ENCODE measurements around the gene DDX27. TPM values are rescaled to one million over a fixed set of nuclear protein-coding genes. Genes with fewer than 3 reads are reported as not detected.

Gene DDX27
- total and polyA plus RNA-seq, 2 of the 13 experiments (the other 11 are each of a cell fraction or from before 2014, with no cell fraction given), result 42.6 to 72.8 TPM

DNA sequence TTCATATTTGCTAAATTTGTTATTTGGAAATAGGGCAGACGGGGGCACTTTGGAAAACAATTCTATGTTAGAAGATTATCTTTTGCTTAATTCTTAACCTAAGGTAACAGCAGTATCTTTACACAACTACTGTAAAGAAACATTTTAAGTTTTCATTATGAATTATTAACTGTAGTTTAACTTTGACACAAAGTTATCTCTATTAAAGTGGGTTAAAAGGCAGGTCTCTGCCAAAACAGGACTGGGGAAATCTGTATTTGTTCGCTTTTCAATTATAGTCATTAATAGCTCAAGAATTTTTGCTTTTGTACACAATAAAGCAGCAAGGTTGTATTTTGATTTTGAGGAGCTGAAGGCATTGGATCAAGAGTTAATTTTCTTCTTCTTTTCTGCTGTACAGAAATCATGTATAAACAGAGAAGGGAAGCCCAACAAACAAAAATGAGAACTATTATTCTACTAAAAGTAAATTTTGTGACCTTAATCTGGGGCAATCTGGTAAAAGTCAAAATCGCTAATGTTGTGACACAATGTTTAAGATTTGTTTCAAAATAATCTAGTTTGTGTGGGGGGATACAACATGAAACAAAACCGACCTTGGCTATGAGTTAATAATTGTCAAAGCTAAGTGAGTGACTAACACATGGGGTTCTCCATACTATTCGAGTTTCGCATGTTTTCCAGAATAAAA, 34.0 kb upstream of the DDX27 start (continued):
- 0 out of 2 replicates have a peak, but pooled peaks have one; percentile 44 for TF ChIP-seq ZFAT (CRISPR knock-in tag; conservative IDR thresholded peaks at IDR 0.05)
- TF ChIP-seq, protein P1, sequence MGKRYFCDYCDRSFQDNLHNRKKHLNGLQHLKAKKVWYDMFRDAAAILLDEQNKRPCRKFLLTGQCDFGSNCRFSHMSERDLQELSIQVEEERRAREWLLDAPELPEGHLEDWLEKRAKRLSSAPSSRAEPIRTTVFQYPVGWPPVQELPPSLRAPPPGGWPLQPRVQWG (CRISPR knock-in tag; IDR thresholded peaks at IDR 0.05; ENCODE audit: borderline replicate concordance, low read depth), result no peak
- no peak for TF ChIP-seq PTBP1 (IDR thresholded peaks at IDR 0.05; ENCODE audit: low read depth, low read length, poor library complexity, severe bottlenecking)
- TF ChIP-seq, protein P2, sequence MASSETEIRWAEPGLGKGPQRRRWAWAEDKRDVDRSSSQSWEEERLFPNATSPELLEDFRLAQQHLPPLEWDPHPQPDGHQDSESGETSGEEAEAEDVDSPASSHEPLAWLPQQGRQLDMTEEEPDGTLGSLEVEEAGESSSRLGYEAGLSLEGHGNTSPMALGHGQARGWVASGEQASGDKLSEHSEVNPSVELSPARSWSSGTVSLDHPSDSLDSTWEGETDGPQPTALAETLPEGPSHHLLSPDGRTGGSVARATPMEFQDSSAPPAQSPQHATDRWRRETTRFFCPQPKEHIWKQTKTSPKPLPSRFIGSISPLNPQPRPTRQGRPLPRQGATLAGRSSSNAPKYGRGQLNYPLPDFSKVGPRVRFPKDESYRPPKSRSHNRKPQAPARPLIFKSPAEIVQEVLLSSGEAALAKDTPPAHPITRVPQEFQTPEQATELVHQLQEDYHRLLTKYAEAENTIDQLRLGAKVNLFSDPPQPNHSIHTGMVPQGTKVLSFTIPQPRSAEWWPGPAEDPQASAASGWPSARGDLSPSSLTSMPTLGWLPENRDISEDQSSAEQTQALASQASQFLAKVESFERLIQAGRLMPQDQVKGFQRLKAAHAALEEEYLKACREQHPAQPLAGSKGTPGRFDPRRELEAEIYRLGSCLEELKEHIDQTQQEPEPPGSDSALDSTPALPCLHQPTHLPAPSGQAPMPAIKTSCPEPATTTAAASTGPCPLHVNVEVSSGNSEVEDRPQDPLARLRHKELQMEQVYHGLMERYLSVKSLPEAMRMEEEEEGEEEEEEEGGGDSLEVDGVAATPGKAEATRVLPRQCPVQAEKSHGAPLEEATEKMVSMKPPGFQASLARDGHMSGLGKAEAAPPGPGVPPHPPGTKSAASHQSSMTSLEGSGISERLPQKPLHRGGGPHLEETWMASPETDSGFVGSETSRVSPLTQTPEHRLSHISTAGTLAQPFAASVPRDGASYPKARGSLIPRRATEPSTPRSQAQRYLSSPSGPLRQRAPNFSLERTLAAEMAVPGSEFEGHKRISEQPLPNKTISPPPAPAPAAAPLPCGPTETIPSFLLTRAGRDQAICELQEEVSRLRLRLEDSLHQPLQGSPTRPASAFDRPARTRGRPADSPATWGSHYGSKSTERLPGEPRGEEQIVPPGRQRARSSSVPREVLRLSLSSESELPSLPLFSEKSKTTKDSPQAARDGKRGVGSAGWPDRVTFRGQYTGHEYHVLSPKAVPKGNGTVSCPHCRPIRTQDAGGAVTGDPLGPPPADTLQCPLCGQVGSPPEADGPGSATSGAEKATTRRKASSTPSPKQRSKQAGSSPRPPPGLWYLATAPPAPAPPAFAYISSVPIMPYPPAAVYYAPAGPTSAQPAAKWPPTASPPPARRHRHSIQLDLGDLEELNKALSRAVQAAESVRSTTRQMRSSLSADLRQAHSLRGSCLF (CRISPR knock-in tag; IDR thresholded peaks at IDR 0.05; ENCODE audit: borderline replicate concordance), result no peak
- TF ChIP-seq, protein P3, sequence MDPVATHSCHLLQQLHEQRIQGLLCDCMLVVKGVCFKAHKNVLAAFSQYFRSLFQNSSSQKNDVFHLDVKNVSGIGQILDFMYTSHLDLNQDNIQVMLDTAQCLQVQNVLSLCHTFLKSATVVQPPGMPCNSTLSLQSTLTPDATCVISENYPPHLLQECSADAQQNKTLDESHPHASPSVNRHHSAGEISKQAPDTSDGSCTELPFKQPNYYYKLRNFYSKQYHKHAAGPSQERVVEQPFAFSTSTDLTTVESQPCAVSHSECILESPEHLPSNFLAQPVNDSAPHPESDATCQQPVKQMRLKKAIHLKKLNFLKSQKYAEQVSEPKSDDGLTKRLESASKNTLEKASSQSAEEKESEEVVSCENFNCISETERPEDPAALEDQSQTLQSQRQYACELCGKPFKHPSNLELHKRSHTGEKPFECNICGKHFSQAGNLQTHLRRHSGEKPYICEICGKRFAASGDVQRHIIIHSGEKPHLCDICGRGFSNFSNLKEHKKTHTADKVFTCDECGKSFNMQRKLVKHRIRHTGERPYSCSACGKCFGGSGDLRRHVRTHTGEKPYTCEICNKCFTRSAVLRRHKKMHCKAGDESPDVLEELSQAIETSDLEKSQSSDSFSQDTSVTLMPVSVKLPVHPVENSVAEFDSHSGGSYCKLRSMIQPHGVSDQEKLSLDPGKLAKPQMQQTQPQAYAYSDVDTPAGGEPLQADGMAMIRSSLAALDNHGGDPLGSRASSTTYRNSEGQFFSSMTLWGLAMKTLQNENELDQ (CRISPR knock-in tag; IDR thresholded peaks at IDR 0.05; ENCODE audit: borderline replicate concordance), result no peak
- TF ChIP-seq DNMT1 (CRISPR knock-in tag; IDR thresholded peaks at IDR 0.05), result no peak
- TF ChIP-seq, protein P4, sequence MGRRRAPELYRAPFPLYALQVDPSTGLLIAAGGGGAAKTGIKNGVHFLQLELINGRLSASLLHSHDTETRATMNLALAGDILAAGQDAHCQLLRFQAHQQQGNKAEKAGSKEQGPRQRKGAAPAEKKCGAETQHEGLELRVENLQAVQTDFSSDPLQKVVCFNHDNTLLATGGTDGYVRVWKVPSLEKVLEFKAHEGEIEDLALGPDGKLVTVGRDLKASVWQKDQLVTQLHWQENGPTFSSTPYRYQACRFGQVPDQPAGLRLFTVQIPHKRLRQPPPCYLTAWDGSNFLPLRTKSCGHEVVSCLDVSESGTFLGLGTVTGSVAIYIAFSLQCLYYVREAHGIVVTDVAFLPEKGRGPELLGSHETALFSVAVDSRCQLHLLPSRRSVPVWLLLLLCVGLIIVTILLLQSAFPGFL (CRISPR knock-in tag; IDR thresholded peaks at IDR 0.05), result no peak
- no peak for TF ChIP-seq ZNF253 (CRISPR knock-in tag; IDR thresholded peaks at IDR 0.05; ENCODE audit: borderline replicate concordance)
- no peak for TF ChIP-seq ZFP41 (CRISPR knock-in tag; IDR thresholded peaks at IDR 0.05; ENCODE audit: borderline replicate concordance)
- TF ChIP-seq SP2 (CRISPR knock-in tag; IDR thresholded peaks at IDR 0.05), result no peak
- no peak for TF ChIP-seq ZNF773 (CRISPR knock-in tag; IDR thresholded peaks at IDR 0.05; ENCODE audit: borderline replicate concordance)
- no peak for TF ChIP-seq MAF1 (CRISPR knock-in tag; IDR thresholded peaks at IDR 0.05; ENCODE audit: borderline replicate concordance)
- TF ChIP-seq, protein P5, sequence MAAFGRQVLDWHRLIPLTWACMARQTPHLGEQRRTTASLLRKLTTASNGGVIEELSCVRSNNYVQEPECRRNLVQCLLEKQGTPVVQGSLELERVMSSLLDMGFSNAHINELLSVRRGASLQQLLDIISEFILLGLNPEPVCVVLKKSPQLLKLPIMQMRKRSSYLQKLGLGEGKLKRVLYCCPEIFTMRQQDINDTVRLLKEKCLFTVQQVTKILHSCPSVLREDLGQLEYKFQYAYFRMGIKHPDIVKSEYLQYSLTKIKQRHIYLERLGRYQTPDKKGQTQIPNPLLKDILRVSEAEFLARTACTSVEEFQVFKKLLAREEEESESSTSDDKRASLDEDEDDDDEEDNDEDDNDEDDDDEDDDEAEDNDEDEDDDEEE (CRISPR knock-in tag; IDR thresholded peaks at IDR 0.05), result no peak
- TF ChIP-seq ZNF746 (CRISPR knock-in tag; IDR thresholded peaks at IDR 0.05), result no peak
- no peak for TF ChIP-seq SCMH1 (CRISPR knock-in tag; IDR thresholded peaks at IDR 0.05; ENCODE audit: borderline replicate concordance)
- no peak for TF ChIP-seq TBP (CRISPR knock-in tag; IDR thresholded peaks at IDR 0.05)
- TF ChIP-seq, protein P6, sequence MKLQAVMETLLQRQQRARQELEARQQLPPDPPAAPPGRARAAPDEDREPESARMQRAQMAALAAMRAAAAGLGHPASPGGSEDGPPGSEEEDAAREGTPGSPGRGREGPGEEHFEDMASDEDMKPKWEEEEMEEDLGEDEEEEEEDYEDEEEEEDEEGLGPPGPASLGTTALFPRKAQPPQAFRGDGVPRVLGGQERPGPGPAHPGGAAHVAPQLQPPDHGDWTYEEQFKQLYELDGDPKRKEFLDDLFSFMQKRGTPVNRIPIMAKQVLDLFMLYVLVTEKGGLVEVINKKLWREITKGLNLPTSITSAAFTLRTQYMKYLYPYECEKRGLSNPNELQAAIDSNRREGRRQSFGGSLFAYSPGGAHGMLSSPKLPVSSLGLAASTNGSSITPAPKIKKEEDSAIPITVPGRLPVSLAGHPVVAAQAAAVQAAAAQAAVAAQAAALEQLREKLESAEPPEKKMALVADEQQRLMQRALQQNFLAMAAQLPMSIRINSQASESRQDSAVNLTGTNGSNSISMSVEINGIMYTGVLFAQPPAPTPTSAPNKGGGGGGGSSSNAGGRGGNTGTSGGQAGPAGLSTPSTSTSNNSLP (IDR thresholded peaks at IDR 0.05; ENCODE audit: low read depth, low read length), result peak; percentile 86
